GM12891 (cell line): Measurements from ENCODE around the gene GLIPR1L2.

ENCODE experiments used
- PAX5 ChIP-seq: IDR thresholded peaks from 2 replicates; pipeline ENCODE4 v1.6.1; 2011; ENCODE audit warnings: low read length, moderate library complexity, mild to moderate bottlenecking; ENCODE audit not compliant: insufficient read depth, severe bottlenecking
- POLR2A ChIP-seq: IDR thresholded peaks from 2 replicates; pipeline ENCODE4 v1.6.1; 2011; ENCODE audit warnings: low read depth, low read length, control low read depth
- POLR2AphosphoS5 ChIP-seq: IDR thresholded peaks from 2 replicates; pipeline ENCODE4 v1.6.1; 2011; ENCODE audit warnings: low read depth, low read length, control low read depth
- SPI1 ChIP-seq: IDR thresholded peaks from 2 replicates; pipeline ENCODE4 v1.6.1; 2011; ENCODE audit warnings: low read depth, low read length, control low read depth
- TAF1 ChIP-seq: IDR thresholded peaks from 2 replicates; pipeline ENCODE4 v1.6.1; 2011; ENCODE audit warnings: low read depth, low read length, control low read depth

GRCh38 chr12:75479963-75480461 lies 89.1 kb downstream of the GLIPR1L2 start:
- no peak for TF ChIP-seq POLR2AphosphoS5
- TF ChIP-seq POLR2A, result no peak
- TF ChIP-seq TAF1, result no peak
- no peak for TF ChIP-seq PAX5
- no peak for TF ChIP-seq SPI1
